GM12878 (cell line): ENCODE results near the gene TBCA. TPM values are rescaled to one million over a fixed set of nuclear protein-coding genes. Genes with fewer than 3 reads are reported as not detected.

Experiments used
- ATAC-seq: fragments of 200-7000 bp; cut with Tn5 transposase; 3 replicates; pipeline ENCODE4 v1.9.1; 2020; ENCODE audit warnings: mild to moderate bottlenecking, moderate library complexity
- BruUV-seq: library from RNA; stranded (reverse); fragments of 400-500 nt; replicated peaks from 2 replicates; lab custom pipeline; 2021; lab: Mats Ljungman, UMichigan
- CTCF ChIA-PET: fragments of 300-600 bp; sonication (Branson Sonifier 250); formaldehyde crosslinking; extraction: SDS; loops from one replicate; lab custom pipeline; 2021; ENCODE audit warnings: inconsistent platforms; lab: Yijun Ruan, JAX
- POLR2A ChIA-PET: fragments of 350-600 bp; formaldehyde crosslinking; extraction: SDS; loops from one replicate; lab custom pipeline; 2021; ENCODE audit warnings: inconsistent platforms; lab: Charles Lee
- RAD21 ChIA-PET: fragments of 300-600 bp; sonication (Branson Sonifier 250); formaldehyde crosslinking; loops from one replicate; lab custom pipeline; 2023; ENCODE audit warnings: antibody characterized with exemption; ENCODE audit not compliant: unreplicated experiment; lab: Charles Lee
- SMC1A ChIA-PET: fragments of 300-600 bp; sonication (Branson Sonifier 250); formaldehyde crosslinking; loops from one replicate; lab custom pipeline; 2023; ENCODE audit not compliant: unreplicated experiment, uncharacterized antibody; lab: Charles Lee
- DNase-seq: peaks from one replicate; pipeline ENCODE4 v3.0.0-alpha.2; 2011; ENCODE audit warnings: low read depth, low spot score
- FAIRE-seq: peaks from 3 replicates; lab custom pipeline; 2011; peaks lifted over from hg19 to GRCh38; lab: Jason Lieb, UNC
- H2AFZ ChIP-seq: 2 replicates; pipeline ENCODE4 v1.6.0; 2011; ENCODE audit warnings: low read depth, low read length, control low read depth; ENCODE audit not compliant: control insufficient read depth
- H3K27ac ChIP-seq: 2 replicates; pipeline ENCODE4 v1.5.1; 2011; ENCODE audit warnings: control low read depth; ENCODE audit not compliant: control insufficient read depth, insufficient read depth
- H3K27me3 ChIP-seq, 2 experiments: replicated peaks in 1 of 2; 2 replicates each; pipeline versions ENCODE4 v1.6.0 to v1.6.1; 2011; ENCODE audit warnings: low read length in 1 of 2; ENCODE audit not compliant: control insufficient read depth in 2 of 2, insufficient read depth in 2 of 2
- H3K36me3 ChIP-seq, 2 experiments: 2 replicates each; pipeline ENCODE4 v1.5.1; 2011; ENCODE audit warnings: low read length in 1 of 2; ENCODE audit not compliant: control insufficient read depth in 2 of 2, insufficient read depth in 2 of 2
- H3K4me1 ChIP-seq: 2 replicates; pipeline ENCODE4 v1.6.1; 2011; ENCODE audit warnings: mild to moderate bottlenecking, low read length, moderate library complexity, mixed read lengths; ENCODE audit not compliant: control insufficient read depth, insufficient read depth
- H3K4me2 ChIP-seq: 2 replicates; pipeline ENCODE4 v1.6.0; 2011; ENCODE audit warnings: control low read depth; ENCODE audit not compliant: control insufficient read depth, insufficient read depth
- H3K4me3 ChIP-seq: fragments of 200-600 bp; sonication (generic); 2 replicates; pipeline ENCODE4 v1.5.1; 2016
- H3K79me2 ChIP-seq: 2 replicates; pipeline ENCODE4 v1.6.0; 2011; ENCODE audit warnings: low read length; ENCODE audit not compliant: control insufficient read depth, insufficient read depth
- H3K9ac ChIP-seq: 2 replicates; pipeline ENCODE4 v1.8.0; 2011; ENCODE audit warnings: low read length, control low read depth, mixed read lengths; ENCODE audit not compliant: control insufficient read depth, insufficient read depth
- H3K9me3 ChIP-seq: replicated peaks from 3 replicates; pipeline ENCODE4 v1.5.1; 2011; ENCODE audit warnings: mild to moderate bottlenecking, low read length; ENCODE audit not compliant: control insufficient read depth, insufficient read depth
- H4K20me1 ChIP-seq: 2 replicates; pipeline ENCODE4 v1.6.0; 2011; ENCODE audit not compliant: control insufficient read depth, insufficient read depth
- EGR1 ChIP-seq, 2 experiments: IDR thresholded peaks; 1 replicate in 1 of 2; 2 replicates in 1 of 2; pipeline ENCODE4 v1.6.1; 2011 to 2012; ENCODE audit warnings: low read depth in 2 of 2, low read length in 2 of 2, borderline replicate concordance in 1 of 2, mild to moderate bottlenecking in 1 of 2, moderate library complexity in 1 of 2
- ELK1 ChIP-seq: IDR thresholded peaks from 2 replicates; pipeline ENCODE4 v1.6.1; 2012; ENCODE audit warnings: low read depth, low read length, improper control_type of control experiment
- MYB ChIP-seq: fragments of 150-350 bp; IDR thresholded peaks from 2 replicates; pipeline ENCODE4 v1.6.1; 2014; ENCODE audit warnings: mild to moderate bottlenecking, low read depth, low read length, borderline replicate concordance
- MYC ChIP-seq: IDR thresholded peaks from 2 replicates; pipeline ENCODE4 v1.6.1; 2011; ENCODE audit warnings: mild to moderate bottlenecking, low read length, moderate library complexity, inconsistent platforms; ENCODE audit not compliant: insufficient read depth, insufficient replicate concordance, insufficient read length, severe bottlenecking
- SIN3A ChIP-seq: IDR thresholded peaks from 2 replicates; pipeline ENCODE4 v1.6.1; 2012; ENCODE audit warnings: low read depth, low read length, improper control_type of control experiment
- SMARCA5 ChIP-seq: fragments of 450-650 bp; IDR thresholded peaks from 2 replicates; pipeline ENCODE4 v1.6.1; 2017; ENCODE audit warnings: mild to moderate bottlenecking
- SP1 ChIP-seq: IDR thresholded peaks from one replicate; pipeline ENCODE4 v1.6.1; 2011; ENCODE audit warnings: low read depth, low read length
- TARDBP ChIP-seq: IDR thresholded peaks from 2 replicates; pipeline ENCODE4 v1.6.1; 2016; ENCODE audit warnings: borderline replicate concordance
- TBL1XR1 ChIP-seq: IDR thresholded peaks from 2 replicates; pipeline ENCODE4 v1.6.1; 2012; ENCODE audit warnings: low read depth, low read length, improper control_type of control experiment
- ZNF622 ChIP-seq: fragments of 450-650 bp; IDR thresholded peaks from 2 replicates; pipeline ENCODE4 v1.6.1; 2017; ENCODE audit warnings: mild to moderate bottlenecking, inconsistent platforms
- ZZZ3 ChIP-seq: IDR thresholded peaks from 2 replicates; pipeline ENCODE4 v1.6.1; 2011; ENCODE audit warnings: low read depth; ENCODE audit not compliant: control insufficient read depth, insufficient read length
- WGBS: methylation state at CpG from one replicate; pipeline ENCODE4 v1.1.6; 2016; ENCODE audit warnings: low lambda C conversion rate; ENCODE audit not compliant: insufficient replicate concordance, insufficient coverage; ENCODE audit errors: missing lambda C conversion rate; 5-methylcytosine and 5-hydroxymethylcytosine counted together
- in situ Hi-C: fragments of 300-500 bp; cut with MboI; formaldehyde crosslinking; loops from 9 replicates; pipeline ENCODE4 v1.14.3; 2018; ENCODE audit warnings: mixed read lengths
- intact Hi-C: fragments of 100-400 bp; cut with micrococcal nuclease; formaldehyde crosslinking; loops from one replicate; pipeline ENCODE4 v1.14.2; 2022; ENCODE audit not compliant: unreplicated experiment
- polyA plus RNA-seq, 11 experiments: library from polyadenylated mRNA; depleted of rRNA in 4 of 11; unstranded in 6 of 11; stranded (reverse) in 5 of 11; fragments of >200 nt; fragmentation: Nextera tagmentation in 4 of 11; fragmentation: Illumina TruSeq in 1 of 11; extraction: Ambion mirVana in 4 of 11; extraction: Trizol in 1 of 11; gene quantifications; 1 replicate in 1 of 11; 2 replicates in 10 of 11; pipeline versions ENCODE4 v1.2.1 to v1.2.3, GENCODE V29; 2011 to 2016; ENCODE audit warnings: inconsistent platforms in 2 of 11, missing spikeins in 2 of 11, low read depth in 1 of 11
- total RNA-seq, 4 experiments: library from RNA; depleted of rRNA in 3 of 4; stranded (reverse); fragments of >200 nt in 3 of 4; fragmentation: Illumina TruSeq in 1 of 4; extraction: Trizol in 1 of 4; gene quantifications; 2 replicates each; pipeline versions ENCODE4 v1.2.1 to v1.2.3, GENCODE V29; 2013 to 2021
- TF ChIP-seq, protein P1 (sequence below), 3 experiments: IDR thresholded peaks in 2 of 3; conservative IDR thresholded peaks in 1 of 3; 2 replicates each; pipeline ENCODE4 v1.5.1; 2011; ENCODE audit warnings: low read depth in 3 of 3, low read length in 3 of 3, mild to moderate bottlenecking in 3 of 3, control low read depth in 2 of 3, moderate library complexity in 2 of 3, inconsistent platforms in 1 of 3, mixed read lengths in 1 of 3; ENCODE audit not compliant: control insufficient read depth in 2 of 3, insufficient read depth in 1 of 3; ENCODE audit errors: extremely low read depth in 1 of 3
- TF ChIP-seq, protein P2 (sequence below): IDR thresholded peaks from 2 replicates; pipeline ENCODE4 v1.6.1; 2012; ENCODE audit warnings: improper control_type of control experiment, low read depth, low read length; ENCODE audit not compliant: insufficient replicate concordance

Gene TBCA
- total and polyA plus RNA-seq, 10 of the 15 experiments (the other 5 are each of a cell fraction or from before 2014, with no cell fraction given), result 86.3 to 647 (median 294) TPM

GRCh38 chr5:77806213-77806843 lies 30.2 kb upstream of the TBCA start:
- WGBS, result 0% methylated on average over 1 of the region's 1 CpG
- peaks cover 2% of the 10 kb centered on the region; the same call in 2 of the 3 replicates for H3K9me3 ChIP-seq
- no peaks in the 10 kb centered on the region for H3K4me1 ChIP-seq
- H3K9ac ChIP-seq, result no peak overlapping the region
- no peak overlapping the region; the same call in 1 of the 2 replicates for H2AFZ ChIP-seq
- intact Hi-C loops, result no loop called here
- H3K27me3 ChIP-seq, result no peaks in the 10 kb centered on the region
- ChIA-PET SMC1A (interaction anchor here (0.6 to 1.5 kb wide), 5 partner anchors 10 to 72 kb away, joined by 3 to 4 read pairs (median 3); no protein-coding TSS in a partner anchor), POLR2A (interaction anchor here (0.7 kb wide), 1 partner anchor 19 kb away, joined by 3 read pairs; no protein-coding TSS in a partner anchor), RAD21 (interaction anchor here (0.6 to 1.1 kb wide), 2 partner anchors 32 to 258 kb away, joined by 3 read pairs; no protein-coding TSS in a partner anchor), CTCF (interaction anchor here (0.6 to 1.2 kb wide), 5 partner anchors 29 to 1817 kb away, joined by 3 read pairs; no protein-coding TSS in a partner anchor)
- H3K79me2 ChIP-seq, result no peaks in the 10 kb centered on the region
- H3K4me2 ChIP-seq, result no peak overlapping the region
- no peak for DNase-seq
- H3K36me3 ChIP-seq, result no peaks in the 10 kb centered on the region
- H4K20me1 ChIP-seq, result no peaks in the 10 kb centered on the region
- TF ChIP-seq ZNF622 (no peak), SIN3A (no peak), SMARCA5 (no peak), ZZZ3 (no peak), SP1 (no peak), MYC (no peak), EGR1 (IDR thresholded peaks at IDR 0.05; ENCODE audit: borderline replicate concordance in 1 of 2, low read depth in 2 of 2, low read length in 2 of 2) (no peak), MYB (no peak), TBL1XR1 (no peak), TARDBP (no peak), ELK1 (no peak)
- TF ChIP-seq, protein P1, sequence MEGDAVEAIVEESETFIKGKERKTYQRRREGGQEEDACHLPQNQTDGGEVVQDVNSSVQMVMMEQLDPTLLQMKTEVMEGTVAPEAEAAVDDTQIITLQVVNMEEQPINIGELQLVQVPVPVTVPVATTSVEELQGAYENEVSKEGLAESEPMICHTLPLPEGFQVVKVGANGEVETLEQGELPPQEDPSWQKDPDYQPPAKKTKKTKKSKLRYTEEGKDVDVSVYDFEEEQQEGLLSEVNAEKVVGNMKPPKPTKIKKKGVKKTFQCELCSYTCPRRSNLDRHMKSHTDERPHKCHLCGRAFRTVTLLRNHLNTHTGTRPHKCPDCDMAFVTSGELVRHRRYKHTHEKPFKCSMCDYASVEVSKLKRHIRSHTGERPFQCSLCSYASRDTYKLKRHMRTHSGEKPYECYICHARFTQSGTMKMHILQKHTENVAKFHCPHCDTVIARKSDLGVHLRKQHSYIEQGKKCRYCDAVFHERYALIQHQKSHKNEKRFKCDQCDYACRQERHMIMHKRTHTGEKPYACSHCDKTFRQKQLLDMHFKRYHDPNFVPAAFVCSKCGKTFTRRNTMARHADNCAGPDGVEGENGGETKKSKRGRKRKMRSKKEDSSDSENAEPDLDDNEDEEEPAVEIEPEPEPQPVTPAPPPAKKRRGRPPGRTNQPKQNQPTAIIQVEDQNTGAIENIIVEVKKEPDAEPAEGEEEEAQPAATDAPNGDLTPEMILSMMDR (IDR thresholded peaks at IDR 0.05 in 2 of 3, conservative IDR thresholded peaks at IDR 0.05 in 1 of 3; ENCODE audit: control insufficient read depth in 2 of 3, extremely low read depth in 1 of 3, insufficient read depth in 1 of 3, low read depth in 3 of 3, low read length in 3 of 3), result no peak
- TF ChIP-seq, protein P2, sequence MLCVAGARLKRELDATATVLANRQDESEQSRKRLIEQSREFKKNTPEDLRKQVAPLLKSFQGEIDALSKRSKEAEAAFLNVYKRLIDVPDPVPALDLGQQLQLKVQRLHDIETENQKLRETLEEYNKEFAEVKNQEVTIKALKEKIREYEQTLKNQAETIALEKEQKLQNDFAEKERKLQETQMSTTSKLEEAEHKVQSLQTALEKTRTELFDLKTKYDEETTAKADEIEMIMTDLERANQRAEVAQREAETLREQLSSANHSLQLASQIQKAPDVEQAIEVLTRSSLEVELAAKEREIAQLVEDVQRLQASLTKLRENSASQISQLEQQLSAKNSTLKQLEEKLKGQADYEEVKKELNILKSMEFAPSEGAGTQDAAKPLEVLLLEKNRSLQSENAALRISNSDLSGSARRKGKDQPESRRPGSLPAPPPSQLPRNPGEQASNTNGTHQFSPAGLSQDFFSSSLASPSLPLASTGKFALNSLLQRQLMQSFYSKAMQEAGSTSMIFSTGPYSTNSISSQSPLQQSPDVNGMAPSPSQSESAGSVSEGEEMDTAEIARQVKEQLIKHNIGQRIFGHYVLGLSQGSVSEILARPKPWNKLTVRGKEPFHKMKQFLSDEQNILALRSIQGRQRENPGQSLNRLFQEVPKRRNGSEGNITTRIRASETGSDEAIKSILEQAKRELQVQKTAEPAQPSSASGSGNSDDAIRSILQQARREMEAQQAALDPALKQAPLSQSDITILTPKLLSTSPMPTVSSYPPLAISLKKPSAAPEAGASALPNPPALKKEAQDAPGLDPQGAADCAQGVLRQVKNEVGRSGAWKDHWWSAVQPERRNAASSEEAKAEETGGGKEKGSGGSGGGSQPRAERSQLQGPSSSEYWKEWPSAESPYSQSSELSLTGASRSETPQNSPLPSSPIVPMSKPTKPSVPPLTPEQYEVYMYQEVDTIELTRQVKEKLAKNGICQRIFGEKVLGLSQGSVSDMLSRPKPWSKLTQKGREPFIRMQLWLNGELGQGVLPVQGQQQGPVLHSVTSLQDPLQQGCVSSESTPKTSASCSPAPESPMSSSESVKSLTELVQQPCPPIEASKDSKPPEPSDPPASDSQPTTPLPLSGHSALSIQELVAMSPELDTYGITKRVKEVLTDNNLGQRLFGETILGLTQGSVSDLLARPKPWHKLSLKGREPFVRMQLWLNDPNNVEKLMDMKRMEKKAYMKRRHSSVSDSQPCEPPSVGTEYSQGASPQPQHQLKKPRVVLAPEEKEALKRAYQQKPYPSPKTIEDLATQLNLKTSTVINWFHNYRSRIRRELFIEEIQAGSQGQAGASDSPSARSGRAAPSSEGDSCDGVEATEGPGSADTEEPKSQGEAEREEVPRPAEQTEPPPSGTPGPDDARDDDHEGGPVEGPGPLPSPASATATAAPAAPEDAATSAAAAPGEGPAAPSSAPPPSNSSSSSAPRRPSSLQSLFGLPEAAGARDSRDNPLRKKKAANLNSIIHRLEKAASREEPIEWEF, result no peak
- no peak overlapping the region for H3K4me3 ChIP-seq
- H3K27ac ChIP-seq, result no peak overlapping the region
- in situ Hi-C loops, result no loop called here
- no TSS peak for BruUV-seq
- ATAC-seq, result peak; percentile 55
- FAIRE-seq, result peak; percentile 18
